HuH-7.5 (cell line): ENCODE data around the gene ASTN2.
A peak's percentile ranks its signal among the peaks of the same experiment; 100 is the strongest.

ENCODE experiments used
- DNase-seq: peaks from one replicate; pipeline ENCODE4 v3.0.0; 2011; ENCODE audit warnings: low spot score

The ASTN2 gene

DNA sequence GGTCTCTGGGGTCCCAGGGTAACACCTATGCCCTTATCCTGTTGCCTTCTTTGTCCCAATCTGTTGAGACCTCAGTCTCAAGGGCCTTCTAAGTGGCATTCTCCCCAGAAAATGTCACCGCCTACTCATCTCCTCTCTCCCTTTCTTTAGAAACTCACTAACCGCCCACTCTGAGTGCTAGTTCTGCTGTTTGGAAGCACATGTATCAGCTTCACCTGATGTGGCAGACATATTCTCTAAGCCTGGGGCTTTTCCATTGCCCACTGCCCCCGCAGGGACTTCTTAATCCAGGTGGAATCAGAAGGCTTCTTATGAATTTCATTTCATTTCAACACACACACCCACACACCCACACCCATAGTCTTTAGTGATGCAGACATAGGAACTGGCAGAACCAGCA, 165.1 kb downstream of the ASTN2 start:
- no peak for DNase-seq

- peak; percentile 9 for DNase-seq
Measured at GRCh38 chr9:117247266-117247665, 167.6 kb downstream of the ASTN2 start.

GRCh38 chr9:117245175-117245829, 169.6 kb downstream of the ASTN2 start:
- no peak for DNase-seq

- no peak for DNase-seq
Measured at GRCh38 chr9:117242082-117242481, 172.8 kb downstream of the ASTN2 start.

DNA sequence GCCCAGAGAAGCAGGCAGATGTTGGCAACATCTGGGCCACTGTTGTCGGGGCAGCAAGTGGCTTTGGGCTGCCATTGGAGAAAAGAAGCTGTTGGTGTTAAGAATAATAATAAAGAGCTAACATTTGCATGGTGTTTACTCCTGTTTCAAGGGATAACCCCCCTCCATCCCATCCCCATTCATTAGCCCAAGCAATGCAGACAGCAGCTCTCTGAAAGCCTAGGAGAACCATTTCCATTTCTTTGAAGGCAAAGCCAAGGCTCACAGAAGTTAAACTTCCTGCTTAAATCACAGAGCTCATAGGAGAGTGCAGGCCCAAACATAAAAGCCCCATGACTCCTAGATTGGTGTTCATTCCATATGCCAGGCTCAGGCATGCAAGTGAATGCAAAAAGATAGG, 175.4 kb downstream of the ASTN2 start:
- DNase-seq, result no peak

DNA sequence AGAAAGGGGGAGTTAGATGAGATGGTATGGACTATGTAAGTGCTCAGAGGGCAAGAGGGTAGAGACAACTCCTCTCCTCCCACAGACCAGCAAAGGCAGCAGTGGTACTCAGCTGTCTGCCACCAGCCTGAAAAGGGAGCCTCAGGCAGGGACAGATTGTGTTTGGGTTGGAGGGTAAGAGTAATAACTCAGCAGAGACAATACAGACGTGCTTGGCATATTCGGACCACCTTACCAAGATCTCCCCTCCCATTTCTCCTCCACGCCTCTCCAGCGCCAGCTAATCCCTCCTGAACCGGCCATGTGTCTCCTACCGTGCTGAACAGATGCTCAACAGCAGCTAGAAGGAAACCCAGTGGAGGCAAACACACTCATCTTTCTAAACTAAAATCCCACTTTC, 180.8 kb downstream of the ASTN2 start:
- DNase-seq, result no peak

DNA sequence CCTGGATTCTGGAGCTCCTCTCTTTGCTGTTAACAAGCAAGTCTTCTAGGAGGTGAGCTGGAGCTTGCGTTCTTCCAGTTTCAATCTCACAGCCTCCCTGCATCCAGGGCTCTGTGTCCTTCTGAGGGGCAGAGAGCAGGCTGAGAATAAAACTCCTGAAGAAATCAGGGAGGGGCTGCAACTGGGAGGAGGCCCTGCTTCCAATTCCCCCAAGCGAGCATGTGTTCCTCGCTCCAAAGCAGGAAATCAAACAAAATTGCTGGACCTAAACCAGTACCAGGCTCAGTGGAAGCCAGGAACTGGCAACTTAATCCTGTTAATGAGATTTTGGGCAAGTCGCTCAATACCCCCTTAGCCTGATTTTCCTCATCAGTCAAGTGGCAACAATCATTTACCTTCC, 181.8 kb downstream of the ASTN2 start:
- no peak for DNase-seq

DNA sequence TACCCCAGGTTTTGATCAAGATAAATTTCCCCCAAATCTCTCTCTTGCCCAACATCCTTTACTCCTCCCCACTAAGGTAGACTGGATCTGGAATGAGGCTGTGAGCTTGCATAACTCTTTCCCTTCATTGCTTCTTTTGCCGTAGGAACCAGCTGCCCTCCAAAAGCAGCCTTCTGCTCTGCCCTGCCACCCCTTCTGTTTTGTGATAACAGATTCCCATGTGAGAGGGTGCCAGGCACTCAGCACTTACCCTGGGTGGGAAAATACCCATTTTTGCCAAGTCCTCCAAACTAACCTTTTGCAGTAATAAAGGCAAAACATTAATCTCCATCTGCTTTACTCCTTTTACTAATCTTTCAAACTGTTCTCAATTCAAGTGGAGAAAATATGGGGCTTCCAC, 182.6 kb downstream of the ASTN2 start:
- no peak for DNase-seq

DNA sequence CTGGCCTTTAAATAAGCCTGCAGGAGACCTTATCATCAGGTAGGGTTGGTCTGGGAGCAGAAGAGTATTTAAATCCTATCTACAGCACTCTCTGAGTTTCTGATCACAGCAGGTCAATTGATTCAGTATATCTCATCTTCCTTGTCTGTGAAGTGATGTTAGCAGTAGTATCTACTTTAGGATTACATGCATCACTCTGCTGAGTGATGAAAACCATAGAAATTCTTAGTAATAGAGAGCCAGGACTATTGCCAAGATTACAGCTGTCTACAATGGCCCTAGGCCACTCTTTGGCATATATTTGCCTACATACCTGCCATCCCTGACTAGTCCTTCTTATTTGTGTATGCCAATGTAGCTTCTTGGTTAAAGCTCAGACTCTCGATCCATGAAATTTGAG, 183.8 kb downstream of the ASTN2 start:
- no peak for DNase-seq

GRCh38 chr9:117224695-117225094, 190.2 kb downstream of the ASTN2 start:
- no peak for DNase-seq

GRCh38 chr9:117218951-117219350, 195.9 kb downstream of the ASTN2 start:
- no peak for DNase-seq

- DNase-seq, result no peak
Measured at GRCh38 chr9:117214416-117214815, 200.4 kb downstream of the ASTN2 start.

GRCh38 chr9:117211280-117211679, 203.6 kb downstream of the ASTN2 start:
- no peak for DNase-seq

- DNase-seq, result no peak
Measured at GRCh38 chr9:117205806-117206205, 209.1 kb downstream of the ASTN2 start.

DNA sequence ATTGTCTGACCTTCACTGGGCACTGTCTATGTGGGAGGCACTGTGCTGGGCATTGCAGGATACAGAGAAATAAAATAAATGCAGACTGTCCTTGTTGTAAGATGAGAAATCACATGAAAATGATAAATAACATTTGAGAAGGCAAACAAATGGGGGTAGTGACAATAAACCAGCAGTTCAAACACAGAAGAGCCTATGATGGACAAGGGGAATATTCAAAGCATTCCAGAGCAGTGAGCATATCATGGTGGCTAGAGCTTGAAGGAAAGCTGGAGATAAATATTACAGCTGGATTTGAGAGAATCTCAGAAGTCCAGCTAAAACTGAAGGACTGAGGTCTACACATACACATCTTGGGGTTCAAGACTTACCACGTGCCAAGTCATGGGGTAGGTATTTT, 209.9 kb downstream of the ASTN2 start:
- no peak for DNase-seq

- DNase-seq, result no peak
Measured at GRCh38 chr9:117191504-117192261, 223.2 kb downstream of the ASTN2 start.

GRCh38 chr9:117189121-117189520, 225.7 kb downstream of the ASTN2 start:
- DNase-seq, result no peak

DNA sequence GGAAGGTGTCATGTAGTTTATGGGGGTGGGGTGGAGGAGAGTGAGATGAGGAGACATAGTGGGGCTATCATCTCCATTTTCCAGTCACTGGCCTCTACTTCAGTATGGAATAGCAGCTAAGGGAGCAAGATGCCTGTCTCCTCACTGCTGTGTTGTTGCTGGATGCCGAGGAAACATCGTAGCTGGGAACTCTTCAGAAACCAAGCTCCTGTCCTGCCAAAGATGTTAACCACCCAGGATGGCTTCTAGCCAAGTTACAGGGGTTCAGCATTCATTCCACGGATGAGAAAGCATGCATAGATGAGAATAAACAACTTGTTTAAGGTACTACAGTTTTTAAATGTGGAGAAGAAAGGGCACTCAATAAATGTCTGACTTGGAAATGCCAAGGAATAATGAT, 226.5 kb downstream of the ASTN2 start:
- DNase-seq, result no peak

GRCh38 chr9:117187498-117187897, 227.4 kb downstream of the ASTN2 start:
- no peak for DNase-seq

- no peak for DNase-seq
Measured at GRCh38 chr9:117184173-117184572, 230.7 kb downstream of the ASTN2 start.

GRCh38 chr9:117182046-117182445, 232.8 kb downstream of the ASTN2 start:
- DNase-seq, result no peak

GRCh38 chr9:117180896-117181445, 233.9 kb downstream of the ASTN2 start:
- DNase-seq, result no peak

- DNase-seq, result no peak
Measured at GRCh38 chr9:117178596-117179375, 236.1 kb downstream of the ASTN2 start.
